Measurements from ENCODE around the gene CLGN. TPM values are rescaled to one million over a fixed set of nuclear protein-coding genes. Genes with fewer than 3 reads are reported as not detected.
A peak's percentile ranks its signal among the peaks of the same experiment; 100 is the strongest.

The CLGN gene
- 1 to 10 TPM in 4 of 6 experiments, under 1 TPM in 2; 0.55 to 8.9 (median 3.6) TPM for total RNA-seq
- long read RNA-seq, partial matches to known transcripts: 2 of 2 reads
- long read RNA-seq, other reads (novel, unspliced or antisense): 0 of 2 reads

GRCh38 chr4:140427106-140427918, at the start of gene CLGN:
Gene CLGN, minus strand, starts transcription at chr4:140427648. Its CDS starts 14,570 bp downstream, at chr4:140413078.
- intact Hi-C loops (cut with DNase I): no loop called here
- 0% methylated on average over 34 of the region's 73 CpGs for WGBS (ENCODE audit: insufficient coverage, low coverage, low lambda C conversion rate, missing lambda C conversion rate)
- Histone ChIP-seq H3K36me3 (no peaks in the 10 kb centered on the region), H3K4me3 (peak within 1 kb of the TSS; percentile 63 to 69 (median 69)), H3K4me1 (no peaks in the 10 kb centered on the region), H3K27me3 (no peaks in the 10 kb centered on the region), H3K27ac (peak within 1 kb of the TSS in 1 of 3 donors; percentile 65), H3K9me3 (no peaks in the 10 kb centered on the region)
- peak; percentile 93 to 95 (median 94) for ATAC-seq
- TF ChIP-seq POLR2A (IDR thresholded peaks at IDR 0.05) (no peak), CTCF (IDR thresholded peaks at IDR 0.05) (peak; percentile 18 to 41 (median 32))
- DNase-seq: peak; percentile 69 to 80 (median 80)

- Histone ChIP-seq H3K27me3 (no peaks in the 10 kb centered on the region), H3K27ac (no peak overlapping the region), H3K4me3 (no peak overlapping the region), H3K36me3 (no peaks in the 10 kb centered on the region), H3K4me1 (no peaks in the 10 kb centered on the region), H3K9me3 (no peaks in the 10 kb centered on the region)
- no peak for TF ChIP-seq CTCF (IDR thresholded peaks at IDR 0.05)
- no peak for TF ChIP-seq POLR2A (IDR thresholded peaks at IDR 0.05)
- WGBS (ENCODE audit: insufficient coverage, low coverage, low lambda C conversion rate, missing lambda C conversion rate): 82% methylated on average over 2 of the region's 2 CpGs
- no peak for ATAC-seq
- intact Hi-C loops (cut with DNase I): no loop called here
- DNase-seq: no peak
Observed at GRCh38 chr4:140472156-140472555, 44.7 kb upstream of the CLGN start.

- intact Hi-C loops (cut with DNase I): no loop called here
- H3K4me3 ChIP-seq: no peak overlapping the region
- peak in 1 of 3 donors; percentile 17 for DNase-seq
- no peaks in the 10 kb centered on the region for H3K27me3 ChIP-seq
- H3K27ac ChIP-seq: no peak overlapping the region
- TF ChIP-seq CTCF (IDR thresholded peaks at IDR 0.05): no peak
- no peak for TF ChIP-seq POLR2A (IDR thresholded peaks at IDR 0.05)
- H3K4me1 ChIP-seq: no peaks in the 10 kb centered on the region
- no peaks in the 10 kb centered on the region for H3K9me3 ChIP-seq
- no peaks in the 10 kb centered on the region for H3K36me3 ChIP-seq
- WGBS (ENCODE audit: insufficient coverage, low coverage, low lambda C conversion rate, missing lambda C conversion rate): 78% methylated on average over 18 of the region's 27 CpGs
- no peak for ATAC-seq
Observed at GRCh38 chr4:140469791-140470733, 42.6 kb upstream of the CLGN start.

GRCh38 chr4:140466146-140466545, 38.7 kb upstream of the CLGN start:
- intact Hi-C loops (cut with DNase I): no loop called here
- Histone ChIP-seq H3K27ac (no peak overlapping the region), H3K4me1 (no peaks in the 10 kb centered on the region), H3K36me3 (no peaks in the 10 kb centered on the region), H3K27me3 (no peaks in the 10 kb centered on the region), H3K4me3 (no peak overlapping the region), H3K9me3 (no peaks in the 10 kb centered on the region)
- 0% methylated on average over 1 of the region's 1 CpG for WGBS (ENCODE audit: insufficient coverage, low coverage, low lambda C conversion rate, missing lambda C conversion rate)
- DNase-seq (no peak), ATAC-seq (no peak)
- TF ChIP-seq POLR2A (IDR thresholded peaks at IDR 0.05): no peak
- TF ChIP-seq CTCF (IDR thresholded peaks at IDR 0.05): no peak

All from right lobe of liver (tissue), 6 donors.